ENCODE data around the gene SPATS2.

The SPATS2 gene

DNA sequence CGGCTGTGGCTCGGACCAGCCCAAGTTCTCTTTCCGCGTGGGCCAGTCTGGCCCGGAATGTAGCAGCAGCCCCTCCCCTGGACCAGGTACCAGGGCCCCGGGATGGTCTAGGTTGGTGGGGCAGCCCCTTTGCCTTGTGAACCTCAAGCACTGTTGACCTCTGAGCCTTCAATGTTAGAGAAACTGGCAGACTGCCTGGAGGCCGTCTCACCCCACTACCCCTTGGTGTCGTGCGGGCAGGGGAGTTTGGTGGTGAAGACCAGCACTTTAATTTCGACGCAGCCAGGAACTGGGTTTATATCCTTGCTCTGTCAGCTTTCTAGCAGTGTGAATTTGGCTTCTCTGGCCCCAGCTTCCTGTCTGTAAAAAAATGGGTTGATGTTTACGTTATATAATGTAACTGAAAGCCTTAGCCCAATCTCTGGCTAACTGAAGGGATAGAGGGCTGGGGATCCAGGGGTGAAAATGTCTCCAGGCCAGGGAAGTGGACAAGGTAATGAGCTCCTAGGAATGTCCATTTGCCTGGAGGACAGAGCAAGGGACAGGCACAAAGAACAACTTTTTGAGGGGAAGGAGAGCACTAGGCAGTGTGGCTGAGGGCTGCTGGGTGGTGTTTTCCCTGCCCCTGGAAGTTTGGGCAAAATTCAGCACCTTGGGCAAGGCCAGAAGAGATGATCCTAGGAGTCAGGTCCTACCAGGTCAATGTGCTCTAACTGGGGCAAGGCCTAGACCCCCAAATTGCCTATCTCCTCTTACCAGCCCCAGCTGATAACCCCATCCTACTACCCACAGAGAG is 189.3 kb downstream of the SPATS2 start:
- no peak for DNase-seq (ENCODE audit: low spot score)

DNA sequence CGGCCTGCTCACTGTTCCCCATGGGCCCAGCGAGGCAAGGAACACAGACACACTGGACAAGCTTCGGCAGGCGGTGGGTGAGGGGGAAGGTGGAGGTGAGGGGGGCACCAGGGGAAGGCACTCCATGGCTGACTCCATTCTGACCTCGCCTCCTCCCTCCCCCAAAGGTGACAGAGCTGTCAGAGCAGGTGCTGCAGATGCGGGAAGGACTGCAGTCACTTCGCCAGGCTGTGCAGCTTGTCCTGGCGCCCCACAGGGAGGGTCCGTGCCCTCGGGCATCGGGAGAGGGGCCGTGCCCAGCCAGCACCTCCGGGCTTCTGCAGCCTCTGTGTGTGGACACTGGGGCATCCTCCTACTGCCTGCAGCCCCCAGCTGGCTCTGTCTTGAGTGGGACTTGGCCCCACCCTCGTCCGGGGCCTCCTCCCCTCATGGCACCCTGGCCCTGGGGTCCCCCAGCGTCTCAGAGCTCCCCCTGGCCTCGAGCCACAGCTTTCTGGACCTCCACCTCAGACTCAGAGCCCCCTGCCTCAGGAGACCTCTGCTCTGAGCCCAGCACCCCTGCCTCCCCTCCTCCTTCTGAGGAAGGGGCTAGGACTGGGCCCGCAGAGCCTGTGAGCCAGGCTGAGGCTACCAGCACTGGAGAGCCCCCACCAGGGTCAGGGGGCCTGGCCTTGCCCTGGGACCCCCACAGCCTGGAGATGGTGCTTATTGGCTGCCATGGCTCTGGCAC is 190.1 kb downstream of the SPATS2 start:
- DNase-seq (ENCODE audit: low spot score): no peak

- no peak for DNase-seq (ENCODE audit: low spot score)
These were observed 190.6 kb downstream of the SPATS2 start for GRCh38 chr12:49557917-49558215.

DNA sequence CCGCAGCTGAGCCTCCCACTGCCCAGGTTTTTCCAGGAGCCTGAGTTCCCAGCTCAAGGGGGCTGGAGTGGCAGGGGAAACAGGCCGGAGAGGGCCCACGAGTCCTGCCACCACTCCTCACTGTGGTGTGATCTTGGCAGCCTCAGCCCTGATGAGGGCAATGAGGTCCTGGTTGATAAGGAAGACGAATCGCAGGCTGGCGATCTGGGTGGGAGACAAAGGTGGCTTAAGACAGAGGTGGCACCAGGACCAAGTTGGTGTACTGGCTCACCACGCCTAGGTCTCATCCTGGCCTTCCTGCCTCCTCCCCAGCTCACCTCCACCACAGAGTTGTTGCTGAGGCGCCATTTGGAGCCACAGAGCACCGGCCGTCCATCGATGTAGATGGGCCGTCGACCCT is 191.3 kb downstream of the SPATS2 start:
- DNase-seq (ENCODE audit: low spot score): no peak

GRCh38 chr12:49559011-49559675 is 191.9 kb downstream of the SPATS2 start:
- DNase-seq (ENCODE audit: low spot score): no peak

GRCh38 chr12:49560695-49561094 is 193.4 kb downstream of the SPATS2 start:
- no peak for DNase-seq (ENCODE audit: low spot score)

DNA sequence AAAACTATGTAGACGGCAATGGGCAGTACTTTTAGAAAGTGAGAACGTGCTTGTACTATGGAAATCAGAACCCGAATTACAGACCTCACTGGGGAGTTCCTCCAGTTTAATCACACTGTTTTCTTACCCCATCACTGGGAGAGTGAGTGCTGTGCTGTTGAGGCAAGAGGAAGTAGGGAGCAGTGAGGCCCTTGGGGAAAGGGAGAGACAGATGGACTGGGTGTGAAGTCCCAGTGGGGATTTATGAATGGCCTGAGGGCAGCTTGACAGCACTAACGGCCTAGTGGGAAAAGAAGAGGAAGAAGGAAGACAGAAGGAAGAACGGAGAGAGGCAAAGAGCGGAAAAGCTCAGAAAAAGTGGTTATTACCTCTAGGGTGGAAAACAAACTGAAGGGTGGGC is 195.0 kb downstream of the SPATS2 start:
- no peak for DNase-seq (ENCODE audit: low spot score)

DNA sequence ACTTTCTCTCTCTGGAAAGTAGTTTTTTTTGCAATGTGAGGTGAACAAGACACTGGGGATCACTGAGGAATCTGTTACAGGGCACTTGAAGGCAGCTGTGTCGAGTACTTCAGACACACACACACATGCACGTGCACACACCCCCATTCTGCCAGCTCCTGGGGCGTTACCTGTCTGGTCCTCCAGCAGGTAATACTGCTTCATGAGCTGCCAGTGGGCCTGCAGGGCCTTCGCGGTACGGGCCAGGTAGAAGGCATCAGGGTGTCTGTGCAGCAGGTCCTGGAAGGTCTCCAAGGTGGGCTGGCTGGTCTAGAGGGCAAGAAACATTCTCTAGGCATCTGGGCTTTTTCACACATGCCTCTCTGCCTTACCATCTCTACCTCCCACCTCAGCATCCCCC is 195.6 kb downstream of the SPATS2 start:
- DNase-seq (ENCODE audit: low spot score): no peak

DNA sequence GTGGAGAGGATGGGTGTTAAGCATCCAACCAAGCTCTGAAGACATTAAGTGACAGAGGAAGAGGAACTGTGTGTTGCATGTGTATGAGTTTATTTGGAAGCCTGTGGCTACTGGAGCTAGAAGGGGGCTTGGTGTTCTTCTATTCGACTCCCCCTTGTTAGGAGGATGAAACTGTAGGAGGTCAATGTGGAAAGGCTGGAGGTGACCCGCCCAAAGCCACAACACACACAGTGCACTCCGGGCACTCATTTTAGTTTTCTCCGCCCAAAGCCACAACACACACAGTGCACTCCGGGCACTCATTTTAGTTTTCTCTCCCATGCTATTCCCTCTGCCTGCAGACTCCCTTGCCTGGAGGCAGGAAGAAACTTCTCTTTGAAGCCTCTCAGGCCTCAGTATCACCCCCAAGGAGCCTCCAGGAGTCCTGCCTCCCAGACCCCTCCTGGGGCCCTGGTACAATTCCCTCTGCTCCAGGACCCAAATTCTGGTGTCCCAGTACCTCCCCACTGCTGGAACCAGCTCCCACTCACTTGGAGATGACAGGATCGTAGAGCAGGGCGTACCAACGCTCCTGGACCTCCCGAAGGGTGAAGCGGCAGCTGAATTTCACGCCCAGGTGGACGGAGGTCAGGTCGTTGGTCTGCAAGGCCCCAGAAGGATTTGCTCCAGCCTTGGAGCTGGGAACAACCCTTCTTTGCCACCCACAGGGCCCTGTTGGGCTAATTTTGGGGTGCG is 196.9 kb downstream of the SPATS2 start:
- DNase-seq (ENCODE audit: low spot score): no peak

DNA sequence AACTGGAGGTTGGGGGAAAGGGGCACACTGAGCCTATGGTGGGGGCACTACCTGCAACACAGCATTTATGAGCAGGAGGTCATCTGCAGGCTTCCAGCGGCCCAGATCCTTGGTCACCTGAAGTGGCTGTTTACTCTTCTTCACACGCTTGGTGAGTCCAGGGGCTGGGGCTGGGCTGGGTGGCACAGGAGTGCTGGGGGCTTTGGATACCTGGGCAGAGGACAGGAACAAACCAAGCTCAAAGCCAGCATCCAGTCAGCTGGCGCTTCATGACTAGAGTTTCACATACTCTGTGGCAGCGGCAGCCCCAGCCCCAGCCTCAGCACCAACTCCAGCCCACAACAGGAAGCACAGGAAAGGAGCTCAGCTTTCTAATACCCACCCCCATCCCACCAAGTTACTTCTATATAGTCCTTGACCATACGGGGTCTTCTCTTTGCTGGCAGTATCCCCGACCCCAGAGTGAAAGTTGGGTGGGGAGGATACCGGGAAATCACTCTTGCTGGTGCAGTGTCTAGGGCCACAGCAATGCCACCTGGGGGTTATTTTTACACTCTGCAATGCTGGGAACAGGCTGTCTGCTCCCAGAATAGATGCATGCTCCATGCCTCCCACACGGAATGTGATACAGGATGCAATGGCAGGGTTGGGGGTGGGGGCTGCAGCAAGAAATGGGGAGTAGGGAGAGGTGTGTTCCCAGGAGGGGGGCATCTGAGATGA is 197.6 kb downstream of the SPATS2 start:
- DNase-seq (ENCODE audit: low spot score): no peak

GRCh38 chr12:49565406-49566265 is 198.4 kb downstream of the SPATS2 start:
- DNase-seq (ENCODE audit: low spot score): no peak

DNA sequence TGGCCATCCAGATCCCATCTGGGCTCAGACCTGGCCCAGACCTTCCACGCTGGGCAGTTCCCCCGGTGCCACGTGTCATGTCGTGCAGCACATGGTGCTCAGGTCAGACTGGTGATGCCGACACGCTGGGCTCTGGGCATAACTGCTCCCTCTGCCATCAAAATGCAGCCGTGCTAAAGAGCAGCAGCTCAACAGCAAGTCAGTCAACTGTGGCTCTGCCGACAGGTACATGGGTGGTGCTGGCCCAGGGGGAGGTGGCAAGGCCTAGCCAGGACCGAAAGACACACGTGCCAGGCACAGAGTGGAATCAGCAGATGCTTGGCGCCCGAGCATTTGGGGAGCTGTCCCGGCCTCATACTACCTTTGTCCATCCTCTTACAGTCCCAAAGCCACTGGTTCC is 199.1 kb downstream of the SPATS2 start:
- no peak for DNase-seq (ENCODE audit: low spot score)

GRCh38 chr12:49567302-49567610 is 200.0 kb downstream of the SPATS2 start:
- no peak for DNase-seq (ENCODE audit: low spot score)

DNA sequence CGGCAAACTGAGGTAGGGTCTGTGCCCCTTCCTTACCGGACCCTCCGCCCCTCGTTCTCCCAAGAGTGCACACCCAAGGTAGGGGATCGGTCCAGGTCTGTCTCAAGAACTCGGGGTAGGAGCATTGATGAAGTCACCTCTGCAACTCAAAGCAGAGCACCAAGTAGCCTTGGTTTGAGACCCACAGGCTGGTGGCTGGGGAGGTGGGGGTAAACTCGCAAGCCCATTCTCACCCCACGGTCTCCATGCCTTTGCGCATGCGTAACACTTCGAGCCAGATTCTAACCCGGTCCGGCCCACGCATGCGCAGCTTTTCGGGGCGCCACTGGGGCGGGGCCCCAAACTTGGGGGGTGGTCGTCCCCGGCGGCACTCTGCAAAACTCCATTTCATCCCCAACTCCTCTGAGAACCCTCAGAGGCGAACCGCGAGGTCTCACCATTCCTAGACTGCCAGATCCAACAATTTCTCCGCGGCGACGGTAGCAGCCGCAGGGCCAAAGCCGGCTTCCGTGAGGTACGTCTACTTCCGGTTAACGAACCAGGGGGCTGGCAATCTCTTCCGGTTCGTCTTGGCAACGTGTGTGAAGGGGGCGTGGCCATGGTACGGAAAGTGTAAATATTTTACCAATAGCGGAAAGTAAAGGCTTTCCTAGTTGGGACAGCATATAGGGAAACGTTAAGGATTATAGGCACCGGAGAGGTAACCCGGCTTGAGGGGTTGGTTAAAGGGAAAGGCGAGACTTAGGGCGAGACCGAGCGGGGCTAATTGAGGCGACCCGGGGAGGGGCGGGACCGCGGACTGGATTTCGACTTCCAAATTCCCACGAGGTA is 200.6 kb downstream of the SPATS2 start, which contains the start of gene MCRS1:
TSS of gene MCRS1 (minus strand) at position 532 of the 831 bp plus-strand sequence. CDS start 1,411 bp downstream, outside the sequence.
- peak; percentile 98 for DNase-seq (ENCODE audit: low spot score)

GRCh38 chr12:49568442-49569162 is 201.3 kb downstream of the SPATS2 start:
- no peak for DNase-seq (ENCODE audit: low spot score)

All from HuH-7.5 (cell line).